ENCODE results near the gene OR2F1.

GRCh38 chr7:143993924-143994323 lies 39.3 kb downstream of the OR2F1 start:
- no peak for TF ChIP-seq CTCF (conservative IDR thresholded peaks at IDR 0.05)
- TF ChIP-seq EZH2 (IDR thresholded peaks at IDR 0.05; ENCODE audit: low read depth) = no peak

Measured in PC-9 (cell line).